ENCODE results near the gene TMEM17. TPM values are rescaled to one million over a fixed set of nuclear protein-coding genes. Genes with fewer than 3 reads are reported as not detected.

The TMEM17 gene
- polyA plus RNA-seq, 3 donors, result 0.08 to 0.26 (median 0.10) TPM

DNA sequence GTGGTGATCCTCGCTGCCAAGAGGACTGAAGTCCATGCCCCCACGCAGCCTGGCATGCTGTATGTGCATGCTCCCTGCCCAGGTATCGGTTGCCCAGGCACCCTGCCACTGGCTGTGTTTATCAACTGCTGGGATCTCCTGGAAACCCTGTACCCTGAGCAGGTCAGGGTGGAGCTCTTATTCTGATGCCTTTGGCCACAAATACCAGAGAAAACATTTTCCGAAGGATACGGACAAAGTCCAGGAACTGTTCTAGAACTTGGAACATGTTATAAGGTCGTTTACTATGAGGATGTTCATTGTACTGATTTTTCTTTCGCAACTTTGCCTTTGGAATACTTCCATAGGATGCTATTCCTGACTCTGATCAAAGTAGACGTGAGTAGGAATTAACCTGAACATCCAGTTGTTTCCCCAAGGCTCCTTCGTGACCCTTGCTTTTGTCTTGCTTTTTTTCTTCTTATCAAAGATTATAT lies 55.2 kb downstream of the TMEM17 start:
- Histone ChIP-seq H3K9me3 (replicated peaks in 1 of 2; ENCODE audit: control insufficient read depth in 1 of 2, insufficient read depth in 1 of 2, low read length in 2 of 2) (no peaks in the 10 kb centered on the region), H3K4me2 (replicated peaks; ENCODE audit: extremely low read depth, low read length, poor library complexity, severe bottlenecking) (no peak overlapping the region), H3K27ac (ENCODE audit: low read depth in 1 of 2, low read length in 2 of 2) (no peak overlapping the region), H4K20me1 (ENCODE audit: insufficient read depth, low read length) (no peaks in the 10 kb centered on the region), H3K9ac (ENCODE audit: insufficient read depth, low read length, poor library complexity, severe bottlenecking) (no peak overlapping the region), H3K79me2 (ENCODE audit: insufficient read depth, low read length) (no peaks in the 10 kb centered on the region), H3K36me3 (replicated peaks in 1 of 2; ENCODE audit: control insufficient read depth in 1 of 2, insufficient read depth in 2 of 2, low read length in 2 of 2) (no peaks in the 10 kb centered on the region), H3K4me3 (replicated peaks in 1 of 3; ENCODE audit: low read depth in 2 of 3, low read length in 3 of 3) (no peak overlapping the region), H3K4me1 (ENCODE audit: control insufficient read depth in 1 of 2, insufficient read depth in 2 of 2, low read length in 2 of 2) (no peaks in the 10 kb centered on the region), H3K27me3 (ENCODE audit: control insufficient read depth in 2 of 2, insufficient read depth in 2 of 2, low read length in 2 of 2) (no peaks in the 10 kb centered on the region), H2AFZ (ENCODE audit: insufficient read depth, low read depth, low read length, poor library complexity, severe bottlenecking) (no peak overlapping the region)
- no peaks in the 10 kb centered on the region for H3K4me1 Mint-ChIP-seq
- intact Hi-C loops (cut with micrococcal nuclease), result no loop called here
- TF ChIP-seq, protein P1, sequence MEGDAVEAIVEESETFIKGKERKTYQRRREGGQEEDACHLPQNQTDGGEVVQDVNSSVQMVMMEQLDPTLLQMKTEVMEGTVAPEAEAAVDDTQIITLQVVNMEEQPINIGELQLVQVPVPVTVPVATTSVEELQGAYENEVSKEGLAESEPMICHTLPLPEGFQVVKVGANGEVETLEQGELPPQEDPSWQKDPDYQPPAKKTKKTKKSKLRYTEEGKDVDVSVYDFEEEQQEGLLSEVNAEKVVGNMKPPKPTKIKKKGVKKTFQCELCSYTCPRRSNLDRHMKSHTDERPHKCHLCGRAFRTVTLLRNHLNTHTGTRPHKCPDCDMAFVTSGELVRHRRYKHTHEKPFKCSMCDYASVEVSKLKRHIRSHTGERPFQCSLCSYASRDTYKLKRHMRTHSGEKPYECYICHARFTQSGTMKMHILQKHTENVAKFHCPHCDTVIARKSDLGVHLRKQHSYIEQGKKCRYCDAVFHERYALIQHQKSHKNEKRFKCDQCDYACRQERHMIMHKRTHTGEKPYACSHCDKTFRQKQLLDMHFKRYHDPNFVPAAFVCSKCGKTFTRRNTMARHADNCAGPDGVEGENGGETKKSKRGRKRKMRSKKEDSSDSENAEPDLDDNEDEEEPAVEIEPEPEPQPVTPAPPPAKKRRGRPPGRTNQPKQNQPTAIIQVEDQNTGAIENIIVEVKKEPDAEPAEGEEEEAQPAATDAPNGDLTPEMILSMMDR (IDR thresholded peaks at IDR 0.05), result no peak
- H3K9me3 Mint-ChIP-seq, result no peaks in the 10 kb centered on the region
- DNase-seq, result no peak
- 90% methylated on average over 9 of the region's 9 CpGs for WGBS (ENCODE audit: insufficient coverage)
- H3K36me3 Mint-ChIP-seq, result no peaks in the 10 kb centered on the region
- H3K4me3 Mint-ChIP-seq, result no peak overlapping the region
- H3K27ac Mint-ChIP-seq, result no peak overlapping the region
- H3K27me3 Mint-ChIP-seq (ENCODE audit: low read depth in 3 of 3), result peaks cover 2 to 4% (median 2%) of the 10 kb centered on the region in 3 donors

Small RNAs within 50 kb of the gene (small RNA-seq; reads per million reads assigned to genes)
- gene AC107083.1 (ENCODE audit: insufficient read length, low read depth) (not detected), gene RN7SL18P (ENCODE audit: insufficient read length, low read depth) (not detected)

Other genes with a start within 250 kb of the TMEM17 start
- 1 to 10 TPM; 4.2 to 6.1 (median 6.0) TPM for gene EHBP1, start 199.5 kb upstream of the TMEM17 start, polyA plus RNA-seq

All from CD14-positive monocyte (primary cell).